Parathyroid adenoma (tissue), 2 donors: ENCODE results near the gene SLC2A5.

Experiments
- H2AFZ ChIP-seq: fragments of 300-600 bp; sonication (generic); one replicate; pipeline ENCODE4 v1.7.0; 2017; ENCODE audit warnings: antibody characterized with exemption, mild to moderate bottlenecking
- H3K27ac ChIP-seq: fragments of 300-600 bp; sonication (generic); one replicate; pipeline ENCODE4 v1.7.0; 2017
- H3K27me3 ChIP-seq: fragments of 300-600 bp; sonication (generic); one replicate; pipeline ENCODE4 v1.7.0; 2017; ENCODE audit warnings: low read length; ENCODE audit not compliant: control insufficient read depth, insufficient read depth
- H3K36me3 ChIP-seq: fragments of 300-600 bp; sonication (generic); one replicate; pipeline ENCODE4 v1.7.0; 2017; ENCODE audit warnings: low read length; ENCODE audit not compliant: control insufficient read depth, insufficient read depth
- H3K4me1 ChIP-seq: fragments of 300-600 bp; sonication (generic); one replicate; pipeline ENCODE4 v1.7.0; 2017; ENCODE audit warnings: control low read depth
- H3K4me2 ChIP-seq: fragments of 300-600 bp; sonication (generic); one replicate; pipeline ENCODE4 v1.7.0; 2017; ENCODE audit warnings: low read length
- H3K4me3 ChIP-seq: fragments of 300-600 bp; sonication (generic); one replicate; pipeline ENCODE4 v1.7.0; 2017; ENCODE audit warnings: low read depth, low read length
- H3K79me2 ChIP-seq: fragments of 300-600 bp; sonication (generic); one replicate; pipeline ENCODE4 v1.7.0; 2017; ENCODE audit warnings: control low read depth
- H3K9ac ChIP-seq: fragments of 300-600 bp; sonication (generic); one replicate; pipeline ENCODE4 v1.7.0; 2017; ENCODE audit warnings: mild to moderate bottlenecking
- H3K9me3 ChIP-seq: fragments of 300-600 bp; sonication (generic); one replicate; pipeline ENCODE4 v1.7.0; 2017; ENCODE audit warnings: low read length; ENCODE audit not compliant: control insufficient read depth
- TF ChIP-seq, protein P1 (sequence below): fragments of 300-600 bp; sonication (generic); IDR thresholded peaks from one replicate; pipeline ENCODE4 v1.7.0; 2017; ENCODE audit warnings: antibody characterized with exemption, mild to moderate bottlenecking
- donor health status: primary hyperparathyroidism.

Gene SLC2A5

DNA sequence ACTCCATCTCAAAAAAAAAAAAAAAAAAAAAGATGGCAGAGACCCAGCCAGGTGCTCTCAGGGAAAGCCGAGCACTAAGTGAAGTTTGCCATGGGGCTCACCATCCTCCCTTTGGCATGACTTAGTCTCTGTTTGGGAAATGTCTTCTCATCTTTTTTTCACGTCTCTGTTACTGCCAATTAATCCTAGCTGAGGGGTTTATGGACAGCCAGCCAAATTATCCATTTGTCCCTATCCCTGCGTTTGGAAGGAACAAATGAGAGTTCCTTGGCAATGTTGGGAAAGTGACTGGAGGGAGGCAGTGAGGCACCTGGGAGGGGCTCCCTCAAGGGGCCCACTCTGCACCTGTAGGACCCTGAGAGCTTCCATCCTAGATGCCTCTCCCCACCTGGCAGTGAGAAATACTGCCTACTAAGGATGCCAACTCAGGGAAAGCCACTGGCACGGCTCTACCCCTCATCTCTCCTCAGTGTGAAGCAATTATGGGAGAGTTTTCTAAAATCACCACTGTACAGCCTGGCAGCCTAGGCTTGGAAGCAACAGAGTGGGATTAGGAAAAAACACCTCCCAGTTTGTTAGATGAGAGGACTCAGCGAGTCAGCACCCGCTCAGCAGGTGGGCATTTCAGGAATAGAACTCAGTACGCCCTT, 23.4 kb downstream of the SLC2A5 start:
- Histone ChIP-seq H3K4me2 (no peak overlapping the region), H3K36me3 (no peaks in the 10 kb centered on the region), H2AFZ (no peak overlapping the region), H3K4me1 (no peaks in the 10 kb centered on the region), H3K27me3 (no peaks in the 10 kb centered on the region), H3K4me3 (no peak overlapping the region), H3K9ac (no peak overlapping the region), H3K27ac (no peak overlapping the region), H3K79me2 (no peaks in the 10 kb centered on the region), H3K9me3 (no peaks in the 10 kb centered on the region)
- TF ChIP-seq, protein P1, sequence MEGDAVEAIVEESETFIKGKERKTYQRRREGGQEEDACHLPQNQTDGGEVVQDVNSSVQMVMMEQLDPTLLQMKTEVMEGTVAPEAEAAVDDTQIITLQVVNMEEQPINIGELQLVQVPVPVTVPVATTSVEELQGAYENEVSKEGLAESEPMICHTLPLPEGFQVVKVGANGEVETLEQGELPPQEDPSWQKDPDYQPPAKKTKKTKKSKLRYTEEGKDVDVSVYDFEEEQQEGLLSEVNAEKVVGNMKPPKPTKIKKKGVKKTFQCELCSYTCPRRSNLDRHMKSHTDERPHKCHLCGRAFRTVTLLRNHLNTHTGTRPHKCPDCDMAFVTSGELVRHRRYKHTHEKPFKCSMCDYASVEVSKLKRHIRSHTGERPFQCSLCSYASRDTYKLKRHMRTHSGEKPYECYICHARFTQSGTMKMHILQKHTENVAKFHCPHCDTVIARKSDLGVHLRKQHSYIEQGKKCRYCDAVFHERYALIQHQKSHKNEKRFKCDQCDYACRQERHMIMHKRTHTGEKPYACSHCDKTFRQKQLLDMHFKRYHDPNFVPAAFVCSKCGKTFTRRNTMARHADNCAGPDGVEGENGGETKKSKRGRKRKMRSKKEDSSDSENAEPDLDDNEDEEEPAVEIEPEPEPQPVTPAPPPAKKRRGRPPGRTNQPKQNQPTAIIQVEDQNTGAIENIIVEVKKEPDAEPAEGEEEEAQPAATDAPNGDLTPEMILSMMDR, result no peak

DNA sequence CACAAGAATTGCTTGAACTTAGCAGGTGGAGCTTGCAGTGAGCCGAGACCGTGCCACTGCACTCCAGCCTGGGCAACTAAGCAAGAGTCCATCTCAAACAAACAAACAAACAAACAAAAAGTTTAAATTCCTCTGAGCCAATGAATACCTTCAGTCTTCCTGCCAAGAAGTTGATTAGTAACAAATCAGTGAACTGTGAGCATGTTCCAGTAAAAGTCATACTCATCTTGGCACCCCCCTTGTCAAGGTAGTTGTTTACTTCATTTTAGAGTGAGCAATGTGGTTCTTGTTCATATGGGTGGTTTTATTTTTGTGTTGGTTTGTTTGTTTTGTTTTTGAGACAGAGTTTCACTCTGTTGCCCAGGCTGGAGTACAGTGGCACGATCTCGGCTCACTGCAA, 25.2 kb downstream of the SLC2A5 start:
- H3K9me3 ChIP-seq, result no peaks in the 10 kb centered on the region
- H3K4me3 ChIP-seq, result no peak overlapping the region
- H3K4me1 ChIP-seq, result no peaks in the 10 kb centered on the region
- TF ChIP-seq, protein P1, result no peak
- H2AFZ ChIP-seq, result no peak overlapping the region
- H3K79me2 ChIP-seq, result no peaks in the 10 kb centered on the region
- H3K27me3 ChIP-seq, result no peaks in the 10 kb centered on the region
- H3K36me3 ChIP-seq, result no peaks in the 10 kb centered on the region
- H3K27ac ChIP-seq, result no peak overlapping the region
- H3K9ac ChIP-seq, result no peak overlapping the region
- no peak overlapping the region for H3K4me2 ChIP-seq

DNA sequence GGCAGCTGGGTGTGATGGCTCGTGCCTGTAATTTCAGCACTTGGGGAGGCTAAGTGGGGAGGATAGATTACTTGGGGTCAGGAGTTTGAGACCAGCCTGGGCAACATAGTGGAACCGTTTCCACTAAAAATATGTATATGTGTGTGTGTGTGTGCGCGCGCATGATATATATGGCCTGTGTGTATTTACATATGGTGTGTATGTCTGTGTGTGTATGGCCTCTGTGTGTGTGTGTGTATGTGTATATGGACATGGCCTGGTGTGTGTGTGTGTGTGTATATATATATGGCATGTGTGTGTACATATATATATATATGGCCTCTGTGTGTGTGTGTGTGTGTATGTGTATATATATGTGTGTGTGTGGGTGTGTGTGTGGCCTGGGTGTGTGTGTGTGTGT, 27.2 kb downstream of the SLC2A5 start:
- Histone ChIP-seq H3K4me2 (no peak overlapping the region), H3K27me3 (no peaks in the 10 kb centered on the region), H3K9ac (no peak overlapping the region), H3K27ac (no peak overlapping the region), H2AFZ (no peak overlapping the region), H3K9me3 (no peaks in the 10 kb centered on the region), H3K4me3 (no peak overlapping the region), H3K79me2 (no peaks in the 10 kb centered on the region), H3K4me1 (no peaks in the 10 kb centered on the region), H3K36me3 (no peaks in the 10 kb centered on the region)
- TF ChIP-seq, protein P1, result no peak

DNA sequence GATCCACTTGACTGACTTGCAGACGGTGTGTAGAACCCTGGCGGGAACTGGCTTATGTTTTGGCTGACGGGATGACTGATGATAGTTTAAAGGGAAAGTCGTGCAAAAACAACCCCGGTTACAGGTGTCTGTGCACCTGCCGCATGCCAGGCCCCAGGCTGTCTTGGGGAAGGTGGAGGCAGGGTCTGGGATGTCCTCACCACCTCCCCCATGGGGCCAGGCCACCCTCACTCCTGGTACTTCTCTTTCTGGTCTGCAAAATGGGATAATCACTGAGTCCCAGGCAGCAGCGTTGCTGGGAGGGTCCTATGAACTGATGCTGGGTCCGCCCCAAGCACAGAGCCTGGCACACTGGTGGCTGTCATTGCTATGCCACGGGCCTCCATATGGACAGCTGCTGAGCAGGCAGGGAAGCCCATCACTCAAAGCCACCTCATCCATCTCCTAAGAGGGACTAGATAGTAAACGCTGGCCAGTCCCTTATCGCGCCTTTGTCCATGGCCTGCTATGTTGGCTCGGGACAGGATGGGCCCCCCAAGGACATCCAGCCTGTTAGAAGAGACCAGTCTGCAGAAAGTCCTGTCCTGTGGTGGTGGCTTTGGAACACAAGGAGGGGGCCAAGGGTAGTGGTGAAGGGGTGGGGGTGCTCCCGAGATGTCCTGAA, 28.2 kb downstream of the SLC2A5 start:
- no peaks in the 10 kb centered on the region for H3K4me1 ChIP-seq
- no peaks in the 10 kb centered on the region for H3K36me3 ChIP-seq
- H3K4me3 ChIP-seq, result no peak overlapping the region
- H3K9me3 ChIP-seq, result no peaks in the 10 kb centered on the region
- H3K9ac ChIP-seq, result no peak overlapping the region
- no peak overlapping the region for H2AFZ ChIP-seq
- TF ChIP-seq, protein P1, result no peak
- H3K27me3 ChIP-seq, result no peaks in the 10 kb centered on the region
- H3K4me2 ChIP-seq, result no peak overlapping the region
- H3K27ac ChIP-seq, result no peak overlapping the region
- no peaks in the 10 kb centered on the region for H3K79me2 ChIP-seq

DNA sequence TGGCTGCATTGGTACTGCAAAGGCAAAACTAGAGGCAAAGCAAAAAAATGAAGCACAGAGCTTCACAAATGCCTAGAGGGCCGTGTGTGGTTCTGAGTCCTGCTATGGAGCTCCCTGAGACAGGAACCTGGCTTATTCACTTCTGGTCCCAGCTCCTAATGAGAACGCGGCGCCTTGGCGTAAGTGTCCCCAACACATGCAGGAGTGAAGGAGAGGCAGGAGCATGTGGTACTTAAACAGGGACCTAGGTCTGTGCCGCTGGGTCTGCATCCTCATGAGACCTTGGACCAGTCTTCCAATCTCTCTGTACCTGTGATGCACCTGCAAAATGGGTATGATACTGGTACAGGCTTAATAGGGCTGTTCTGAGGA, 28.8 kb downstream of the SLC2A5 start:
- no peaks in the 10 kb centered on the region for H3K9me3 ChIP-seq
- H3K27ac ChIP-seq, result no peak overlapping the region
- H3K4me3 ChIP-seq, result no peak overlapping the region
- H3K79me2 ChIP-seq, result no peaks in the 10 kb centered on the region
- H3K36me3 ChIP-seq, result no peaks in the 10 kb centered on the region
- H3K27me3 ChIP-seq, result no peaks in the 10 kb centered on the region
- no peak overlapping the region for H3K9ac ChIP-seq
- H2AFZ ChIP-seq, result no peak overlapping the region
- H3K4me2 ChIP-seq, result no peak overlapping the region
- TF ChIP-seq, protein P1, result no peak
- no peaks in the 10 kb centered on the region for H3K4me1 ChIP-seq
